DND-41 (cell line): ENCODE data around the gene PRMT6.

ENCODE experiments used
- ATAC-seq: fragments of 200-7000 bp; cut with Tn5 transposase; 3 replicates; pipeline ENCODE4 v1.9.1; 2021; ENCODE audit warnings: low read depth; ENCODE audit not compliant: insufficient read depth
- DNase-seq: peaks from one replicate; pipeline ENCODE4 v3.0.0-alpha.2; 2020
- H2AFZ ChIP-seq: 2 replicates; pipeline ENCODE4 v1.6.0; 2012; ENCODE audit warnings: low read depth, low read length
- H3K27ac ChIP-seq: 2 replicates; pipeline ENCODE4 v1.5.1; 2012; ENCODE audit warnings: low read length, inconsistent platforms
- H3K27me3 ChIP-seq: fragments of 200-600 bp; sonication (generic); 2 replicates; pipeline ENCODE4 v1.6.0; 2012; ENCODE audit warnings: low read length, mild to moderate bottlenecking, inconsistent platforms; ENCODE audit not compliant: insufficient read depth, poor library complexity
- H3K36me3 ChIP-seq: 2 replicates; pipeline ENCODE4 v1.5.1; 2012; ENCODE audit warnings: low read length, inconsistent platforms; ENCODE audit not compliant: insufficient read depth
- H3K4me1 ChIP-seq: 2 replicates; pipeline ENCODE4 v1.5.1; 2012; ENCODE audit warnings: mild to moderate bottlenecking, low read length; ENCODE audit not compliant: insufficient read depth
- H3K4me2 ChIP-seq: 2 replicates; pipeline ENCODE4 v1.6.0; 2012; ENCODE audit warnings: mild to moderate bottlenecking, moderate library complexity, low read length, inconsistent platforms; ENCODE audit not compliant: insufficient read depth
- H3K4me3 ChIP-seq, 2 experiments: fragments of 200-600 bp in 1 of 2; shearing (Covaris generic) in 1 of 2; 2 replicates each; pipeline ENCODE4 v1.5.1; 2012 to 2016; ENCODE audit warnings: inconsistent platforms in 2 of 2, low read length in 2 of 2, mild to moderate bottlenecking in 2 of 2, low read depth in 1 of 2, moderate library complexity in 1 of 2
- H3K79me2 ChIP-seq: 2 replicates; pipeline ENCODE4 v1.6.0; 2012; ENCODE audit warnings: low read length, inconsistent platforms; ENCODE audit not compliant: insufficient read depth
- H3K9ac ChIP-seq: 2 replicates; pipeline ENCODE4 v1.6.0; 2012; ENCODE audit warnings: low read depth, mild to moderate bottlenecking, inconsistent platforms, low read length, moderate library complexity
- H3K9me3 ChIP-seq: 2 replicates; pipeline ENCODE4 v1.5.1; 2012; ENCODE audit warnings: low read length, moderate library complexity, mild to moderate bottlenecking, inconsistent platforms; ENCODE audit not compliant: insufficient read depth, severe bottlenecking
- H4K20me1 ChIP-seq: 2 replicates; pipeline ENCODE4 v1.6.0; 2012; ENCODE audit warnings: low read length; ENCODE audit not compliant: insufficient read depth
- CTCF ChIP-seq: IDR thresholded peaks from 2 replicates; pipeline ENCODE4 v1.5.1; 2012; ENCODE audit warnings: borderline replicate concordance, low read length, moderate library complexity, mild to moderate bottlenecking; ENCODE audit not compliant: poor library complexity, severe bottlenecking; ENCODE audit errors: extremely low read depth
- EZH2 ChIP-seq: IDR thresholded peaks from 3 replicates; pipeline ENCODE4 v1.6.1; 2012; ENCODE audit warnings: borderline replicate concordance, low read depth, mild to moderate bottlenecking, moderate library complexity, low read length, inconsistent platforms; ENCODE audit not compliant: severe bottlenecking

The PRMT6 gene

GRCh38 chr1:107056426-107057196 is at the start of gene PRMT6:
TSS of gene PRMT6 (plus strand) at chr1:107056674. CDS start at chr1:107056716, 42 bp downstream.
- H3K4me1 ChIP-seq, result peaks cover 27% of the 10 kb centered on the region
- TF ChIP-seq CTCF, result peak; percentile 29
- TF ChIP-seq EZH2, result no peak
- peak within 1 kb of the TSS; percentile 88 for H3K4me3 ChIP-seq
- peaks cover 23% of the 10 kb centered on the region for H3K79me2 ChIP-seq
- H3K27ac ChIP-seq, result peak within 1 kb of the TSS; percentile 91
- peaks cover 3% of the 10 kb centered on the region; the same call in 1 of the 2 replicates for H4K20me1 ChIP-seq
- H3K4me2 ChIP-seq, result peak within 1 kb of the TSS; percentile 86
- peak within 1 kb of the TSS; percentile 91 for H3K9ac ChIP-seq
- ATAC-seq (peak; percentile 95), DNase-seq (peak; percentile 92)
- H2AFZ ChIP-seq, result peak within 1 kb of the TSS; percentile 100
- peaks cover 34% of the 10 kb centered on the region for H3K36me3 ChIP-seq
- H3K27me3 ChIP-seq, result no peaks in the 10 kb centered on the region
- H3K9me3 ChIP-seq, result no peaks in the 10 kb centered on the region

- H3K4me1 ChIP-seq, result no peaks in the 10 kb centered on the region
- no peak for TF ChIP-seq CTCF
- TF ChIP-seq EZH2, result no peak
- no peaks in the 10 kb centered on the region for H3K27me3 ChIP-seq
- no peak overlapping the region for H3K4me3 ChIP-seq
- no peaks in the 10 kb centered on the region for H3K36me3 ChIP-seq
- H3K27ac ChIP-seq, result no peak overlapping the region
- no peak overlapping the region for H2AFZ ChIP-seq
- no peak overlapping the region for H3K4me2 ChIP-seq
- no peaks in the 10 kb centered on the region for H3K9me3 ChIP-seq
- H3K9ac ChIP-seq, result no peak overlapping the region
- ATAC-seq (no peak), DNase-seq (no peak)
- no peaks in the 10 kb centered on the region for H3K79me2 ChIP-seq
- no peaks in the 10 kb centered on the region for H4K20me1 ChIP-seq
Measured at GRCh38 chr1:107009281-107009680, 47.2 kb upstream of the PRMT6 start.

- no peak overlapping the region for H3K4me3 ChIP-seq
- H3K27ac ChIP-seq, result no peak overlapping the region
- H3K27me3 ChIP-seq, result peaks cover 3% of the 10 kb centered on the region
- ATAC-seq (no peak), DNase-seq (no peak)
- H3K9ac ChIP-seq, result no peak overlapping the region
- no peaks in the 10 kb centered on the region for H3K79me2 ChIP-seq
- H3K4me2 ChIP-seq, result no peak overlapping the region
- H3K9me3 ChIP-seq, result no peaks in the 10 kb centered on the region
- H2AFZ ChIP-seq, result no peak overlapping the region
- H3K36me3 ChIP-seq, result no peaks in the 10 kb centered on the region
- no peaks in the 10 kb centered on the region for H4K20me1 ChIP-seq
- TF ChIP-seq CTCF (no peak), EZH2 (no peak)
- H3K4me1 ChIP-seq, result no peaks in the 10 kb centered on the region
Measured at GRCh38 chr1:107010582-107010981, 45.9 kb upstream of the PRMT6 start.
